SK-N-MC (cell line): ENCODE data around the gene AGT.

ENCODE experiments used
- DNase-seq: peaks from one replicate; pipeline ENCODE4 v3.0.0-alpha.2; 2011; ENCODE audit warnings: low read depth, low spot score
- H3K27ac ChIP-seq: fragments of 200-600 bp; sonication (generic); 2 replicates; pipeline ENCODE4 v1.5.1; 2016; ENCODE audit warnings: mixed run types
- H3K36me3 ChIP-seq: fragments of 200-600 bp; sonication (generic); 2 replicates; pipeline ENCODE4 v1.6.1; 2017; ENCODE audit warnings: antibody characterized with exemption, low read length, mixed read lengths; ENCODE audit not compliant: insufficient read depth
- H3K4me3 ChIP-seq: fragments of 200-600 bp; sonication (generic); 2 replicates; pipeline ENCODE4 v1.5.1; 2016
- H3K9ac ChIP-seq: fragments of 200-600 bp; sonication (generic); 2 replicates; pipeline ENCODE4 v1.8.0; 2017; ENCODE audit warnings: mixed run types, mixed read lengths; ENCODE audit not compliant: insufficient read length
- H3K9me3 ChIP-seq: fragments of 200-600 bp; sonication (generic); 2 replicates; pipeline ENCODE4 v1.6.1; 2017; ENCODE audit warnings: low read depth, mild to moderate bottlenecking, antibody characterized with exemption, low read length, moderate library complexity, mixed read lengths
- EZH2 ChIP-seq: fragments of 200-600 bp; sonication (generic); IDR thresholded peaks from one replicate; pipeline ENCODE4 v1.6.1; 2017; ENCODE audit warnings: antibody characterized with exemption
- FOXP2 ChIP-seq: optimal IDR thresholded peaks from 2 replicates; pipeline ENCODE3; 2011; ENCODE audit warnings: mild to moderate bottlenecking, moderate library complexity; ENCODE audit not compliant: insufficient read depth; ENCODE audit errors: extremely low read length, control extremely low read depth
- POLR2AphosphoS5 ChIP-seq: IDR thresholded peaks from 2 replicates; pipeline ENCODE4 v1.6.1; 2012; ENCODE audit warnings: mild to moderate bottlenecking, low read depth, low read length, borderline replicate concordance

The AGT gene

GRCh38 chr1:230711245-230711644 is 2.7 kb downstream of the AGT start:
- no peak for TF ChIP-seq POLR2AphosphoS5
- TF ChIP-seq FOXP2, result no peak
- TF ChIP-seq EZH2, result no peak
- H3K9ac ChIP-seq, result no peak overlapping the region
- no peak for DNase-seq
- H3K36me3 ChIP-seq, result no peaks in the 10 kb centered on the region
- no peaks in the 10 kb centered on the region for H3K9me3 ChIP-seq
- no peak overlapping the region for H3K4me3 ChIP-seq
- no peak overlapping the region for H3K27ac ChIP-seq

GRCh38 chr1:230710543-230710904 is 3.4 kb downstream of the AGT start:
- TF ChIP-seq FOXP2 (no peak), EZH2 (no peak), POLR2AphosphoS5 (no peak)
- H3K9ac ChIP-seq, result no peak overlapping the region

GRCh38 chr1:230709619-230710542 is 4.0 kb downstream of the AGT start:
- H3K36me3 ChIP-seq, result no peaks in the 10 kb centered on the region
- H3K9ac ChIP-seq, result no peak overlapping the region
- no peak for TF ChIP-seq POLR2AphosphoS5
- no peak for TF ChIP-seq EZH2
- no peak for TF ChIP-seq FOXP2
- H3K9me3 ChIP-seq, result no peaks in the 10 kb centered on the region
- no peak overlapping the region for H3K27ac ChIP-seq
- no peak overlapping the region for H3K4me3 ChIP-seq
- DNase-seq, result no peak

More at GRCh38 chr1:230710543-230710904, 3.4 kb downstream of the AGT start:
- Histone ChIP-seq H3K36me3 (no peaks in the 10 kb centered on the region), H3K27ac (no peak overlapping the region), H3K9me3 (no peaks in the 10 kb centered on the region), H3K4me3 (no peak overlapping the region)
- DNase-seq, result no peak

GRCh38 chr1:230708631-230709580 is 5.0 kb downstream of the AGT start:
- H3K4me3 ChIP-seq, result no peak overlapping the region
- no peak overlapping the region for H3K27ac ChIP-seq
- no peak for TF ChIP-seq POLR2AphosphoS5
- TF ChIP-seq EZH2, result no peak
- no peak for TF ChIP-seq FOXP2
- H3K9ac ChIP-seq, result no peak overlapping the region
- no peaks in the 10 kb centered on the region for H3K36me3 ChIP-seq
- DNase-seq, result no peak
- no peaks in the 10 kb centered on the region for H3K9me3 ChIP-seq

GRCh38 chr1:230707732-230708630 is 5.9 kb downstream of the AGT start:
- Histone ChIP-seq H3K36me3 (no peaks in the 10 kb centered on the region), H3K27ac (no peak overlapping the region), H3K9ac (no peak overlapping the region), H3K4me3 (no peak overlapping the region), H3K9me3 (no peaks in the 10 kb centered on the region)
- TF ChIP-seq EZH2, result no peak
- DNase-seq, result no peak

GRCh38 chr1:230706887-230707731 is 6.8 kb downstream of the AGT start:
- Histone ChIP-seq H3K27ac (no peak overlapping the region), H3K4me3 (no peak overlapping the region), H3K9ac (no peak overlapping the region), H3K9me3 (no peaks in the 10 kb centered on the region), H3K36me3 (no peaks in the 10 kb centered on the region)
- no peak for DNase-seq
- TF ChIP-seq FOXP2 (no peak), EZH2 (no peak), POLR2AphosphoS5 (no peak)

- TF ChIP-seq EZH2 (no peak), FOXP2 (no peak), POLR2AphosphoS5 (no peak)
- DNase-seq, result no peak
- H3K36me3 ChIP-seq, result no peaks in the 10 kb centered on the region
- H3K27ac ChIP-seq, result no peak overlapping the region
- H3K9me3 ChIP-seq, result no peaks in the 10 kb centered on the region
- H3K9ac ChIP-seq, result no peak overlapping the region
- no peak overlapping the region for H3K4me3 ChIP-seq
These were observed 7.8 kb downstream of the AGT start for GRCh38 chr1:230706020-230706699.
